ENCODE measurements around the gene DNM3. TPM values are rescaled to one million over a fixed set of nuclear protein-coding genes. Genes with fewer than 3 reads are reported as not detected.

The DNM3 gene
- total and polyA plus RNA-seq, 12 donors: 7.2 to 78.6 (median 18.4) TPM

DNA sequence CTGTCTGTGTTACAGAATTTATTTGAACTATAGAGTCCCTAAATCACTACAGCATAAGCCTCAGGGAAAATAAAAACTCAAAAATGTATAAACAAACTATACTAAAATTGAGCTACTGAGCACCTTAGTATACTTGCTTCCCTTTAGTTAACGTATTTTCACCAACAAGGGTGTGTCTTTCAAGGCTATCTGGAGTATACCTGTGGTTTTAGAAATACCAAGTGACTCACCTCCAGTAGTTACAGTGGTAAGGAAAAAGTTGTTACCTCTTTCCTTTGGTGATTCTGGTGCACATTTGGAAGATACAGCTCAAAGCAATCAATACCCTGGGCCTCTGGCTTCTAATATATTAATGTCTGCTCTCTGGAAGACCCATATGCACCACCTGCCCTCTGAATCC lies 511.1 kb downstream of the DNM3 start:
- H3K27me3 ChIP-seq: no peaks in the 10 kb centered on the region
- H3K27ac ChIP-seq: no peak overlapping the region
- TF ChIP-seq POLR2A (IDR thresholded peaks at IDR 0.05): no peak
- TF ChIP-seq, protein P1, sequence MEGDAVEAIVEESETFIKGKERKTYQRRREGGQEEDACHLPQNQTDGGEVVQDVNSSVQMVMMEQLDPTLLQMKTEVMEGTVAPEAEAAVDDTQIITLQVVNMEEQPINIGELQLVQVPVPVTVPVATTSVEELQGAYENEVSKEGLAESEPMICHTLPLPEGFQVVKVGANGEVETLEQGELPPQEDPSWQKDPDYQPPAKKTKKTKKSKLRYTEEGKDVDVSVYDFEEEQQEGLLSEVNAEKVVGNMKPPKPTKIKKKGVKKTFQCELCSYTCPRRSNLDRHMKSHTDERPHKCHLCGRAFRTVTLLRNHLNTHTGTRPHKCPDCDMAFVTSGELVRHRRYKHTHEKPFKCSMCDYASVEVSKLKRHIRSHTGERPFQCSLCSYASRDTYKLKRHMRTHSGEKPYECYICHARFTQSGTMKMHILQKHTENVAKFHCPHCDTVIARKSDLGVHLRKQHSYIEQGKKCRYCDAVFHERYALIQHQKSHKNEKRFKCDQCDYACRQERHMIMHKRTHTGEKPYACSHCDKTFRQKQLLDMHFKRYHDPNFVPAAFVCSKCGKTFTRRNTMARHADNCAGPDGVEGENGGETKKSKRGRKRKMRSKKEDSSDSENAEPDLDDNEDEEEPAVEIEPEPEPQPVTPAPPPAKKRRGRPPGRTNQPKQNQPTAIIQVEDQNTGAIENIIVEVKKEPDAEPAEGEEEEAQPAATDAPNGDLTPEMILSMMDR (IDR thresholded peaks at IDR 0.05): no peak
- no peak overlapping the region for H3K4me3 ChIP-seq
- 91 to 96% (median 94%) methylated on average over 1 of the region's 1 CpG for WGBS, 4 donors
- peaks cover 0 to 3% (median 0%) of the 10 kb centered on the region in 3 donors for H3K9me3 ChIP-seq (replicated peaks in 1 of 3)
- H3K36me3 ChIP-seq (replicated peaks in 1 of 2): no peaks in the 10 kb centered on the region
- peaks cover 29 to 54% of the 10 kb centered on the region in 2 donors for H3K4me1 ChIP-seq (replicated peaks in 1 of 2)
- intact Hi-C loops (cut with DNase I): no loop called here
- DNase-seq: no peak

DNA sequence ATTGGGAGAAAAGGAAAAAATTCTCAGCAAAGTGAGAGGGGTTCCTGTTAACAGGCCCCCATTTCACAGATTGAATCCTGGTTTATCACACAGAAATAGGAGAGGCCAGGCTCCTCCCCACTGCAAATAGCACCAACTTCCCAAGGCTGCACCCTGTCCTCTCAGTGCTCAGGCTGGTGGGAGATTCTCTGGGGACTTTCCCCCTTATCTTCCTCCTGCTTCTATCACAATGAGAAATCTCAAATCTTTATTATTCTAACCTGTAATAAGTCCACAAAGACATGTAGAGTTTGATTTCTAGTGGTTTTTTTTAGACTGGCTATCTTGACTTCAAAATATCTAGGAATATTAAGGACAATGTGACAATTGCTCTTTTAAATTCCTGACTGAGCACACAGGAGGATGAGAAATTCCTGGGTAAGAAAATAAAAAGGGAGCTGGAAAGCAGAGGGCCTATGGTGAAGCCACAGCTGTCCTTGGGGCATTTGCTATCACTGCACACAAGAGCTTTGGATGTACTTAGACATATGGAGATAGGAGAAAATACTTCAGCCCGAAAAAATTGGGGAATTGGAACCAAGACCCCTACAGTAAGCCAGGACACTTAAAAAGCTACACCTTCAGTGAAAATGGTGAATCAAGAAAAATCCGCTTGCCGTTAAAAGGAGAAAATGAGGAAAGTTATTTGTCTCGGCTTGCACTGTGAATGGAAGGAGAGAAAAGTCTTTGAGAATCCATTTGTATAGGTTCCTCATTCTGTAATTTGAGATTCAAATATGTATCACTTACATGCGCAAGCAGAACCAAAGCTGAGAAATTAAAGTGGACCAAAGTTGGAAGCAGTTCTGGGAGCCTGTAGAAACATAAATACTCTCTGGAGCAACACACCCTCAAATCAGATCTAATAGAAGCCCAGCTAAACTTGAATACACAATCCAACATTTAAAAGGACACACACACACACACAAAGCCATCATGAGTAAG lies 513.3 kb downstream of the DNM3 start:
- H3K4me3 ChIP-seq: no peak overlapping the region
- no peaks in the 10 kb centered on the region for H3K36me3 ChIP-seq (replicated peaks in 1 of 2)
- no peak overlapping the region for H3K27ac ChIP-seq
- 90 to 97% (median 96%) methylated on average over 5 of the region's 5 CpGs for WGBS, 4 donors
- H3K4me1 ChIP-seq (replicated peaks in 1 of 2): peaks cover 50 to 74% of the 10 kb centered on the region in 2 donors
- H3K27me3 ChIP-seq: no peaks in the 10 kb centered on the region
- H3K9me3 ChIP-seq (replicated peaks in 1 of 3): no peaks in the 10 kb centered on the region
- no peak for TF ChIP-seq POLR2A (IDR thresholded peaks at IDR 0.05)
- TF ChIP-seq, protein P1 (IDR thresholded peaks at IDR 0.05): no peak
- DNase-seq: no peak
- intact Hi-C loops (cut with DNase I): no loop called here

DNA sequence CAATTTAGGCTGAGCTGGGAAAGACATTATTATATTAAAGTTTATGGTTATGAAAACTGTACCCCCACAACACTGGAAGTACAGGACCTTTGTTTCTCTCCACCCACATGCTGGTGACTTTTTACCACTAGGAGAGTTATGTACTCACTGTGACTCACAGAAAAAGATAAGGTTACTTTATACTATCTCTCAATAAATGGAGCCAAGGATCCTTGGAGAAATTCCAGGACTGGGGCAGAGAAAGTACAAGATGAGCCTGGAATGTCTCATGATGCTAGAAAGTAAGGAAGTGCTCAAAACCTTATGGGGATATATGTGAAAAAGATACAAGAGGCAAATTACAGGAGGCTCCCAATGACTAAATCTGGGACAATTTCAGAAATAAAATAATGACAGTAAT lies 515.3 kb downstream of the DNM3 start:
- peak; percentile 45 to 74 (median 65) for DNase-seq
- Histone ChIP-seq H3K4me3 (no peak overlapping the region), H3K27ac (peak overlapping the region in 3 of 5 donors; percentile 13 to 87 (median 27)), H3K9me3 (replicated peaks in 1 of 3) (no peaks in the 10 kb centered on the region), H3K4me1 (replicated peaks in 1 of 2) (peaks cover 46 to 73% of the 10 kb centered on the region in 2 donors), H3K27me3 (no peaks in the 10 kb centered on the region), H3K36me3 (replicated peaks in 1 of 2) (no peaks in the 10 kb centered on the region)
- TF ChIP-seq POLR2A (IDR thresholded peaks at IDR 0.05): no peak
- TF ChIP-seq, protein P1 (IDR thresholded peaks at IDR 0.05): peak in 3 of 6 experiments; percentile 25 to 35 (median 27)
- intact Hi-C loops (cut with DNase I): no loop called here

DNA sequence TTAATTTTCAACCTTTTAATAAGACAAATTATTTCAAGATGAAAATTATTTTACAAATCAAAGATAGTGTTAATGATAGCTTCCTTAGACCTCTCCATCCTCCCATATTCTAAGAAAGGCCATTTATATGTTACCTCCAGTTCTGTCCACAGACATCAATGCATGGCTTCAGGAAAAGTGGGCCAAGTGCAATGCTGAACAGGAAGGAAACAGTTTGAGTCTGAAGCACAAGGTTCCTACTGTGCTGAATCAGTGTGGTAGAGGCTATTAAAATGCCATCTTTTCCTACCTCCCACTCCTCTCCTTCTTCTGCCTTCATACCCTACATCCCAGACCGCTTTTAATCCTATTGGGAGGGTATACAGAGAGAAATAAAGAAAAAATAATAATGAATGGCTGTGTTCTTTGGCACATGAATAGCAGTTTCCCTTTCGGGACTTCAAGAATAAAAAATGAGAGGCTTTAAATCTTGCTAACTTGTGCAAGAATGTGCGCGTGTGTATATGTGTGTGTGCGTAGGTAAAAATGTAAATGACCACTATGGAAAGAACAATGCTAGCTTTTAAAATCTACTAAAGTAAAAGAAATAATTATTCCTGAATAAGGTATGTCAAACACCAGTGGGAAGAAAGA lies 516.6 kb downstream of the DNM3 start:
- Histone ChIP-seq H3K27me3 (no peaks in the 10 kb centered on the region), H3K27ac (peak overlapping the region; percentile 15 to 87 (median 82)), H3K4me1 (replicated peaks in 1 of 2) (peaks cover 39 to 62% of the 10 kb centered on the region in 2 donors), H3K9me3 (replicated peaks in 1 of 3) (no peaks in the 10 kb centered on the region), H3K36me3 (replicated peaks in 1 of 2) (no peaks in the 10 kb centered on the region), H3K4me3 (peak overlapping the region in 1 of 4 donors; percentile 2)
- TF ChIP-seq, protein P1 (IDR thresholded peaks at IDR 0.05): no peak
- TF ChIP-seq POLR2A (IDR thresholded peaks at IDR 0.05): no peak
- no peak for DNase-seq
- intact Hi-C loops (cut with DNase I): no loop called here
- WGBS, 4 donors: 42 to 60% (median 48%) methylated on average over 5 of the region's 5 CpGs

All from adrenal gland (tissue), 12 donors.